ENCODE data around the gene MATR3.
"Not testable (repeated sequence)": the region's sequence is repeated elsewhere in the genome, so short reads cannot be mapped to it uniquely, and the experiment has no call there.

Gene MATR3

GRCh38 chr5:139342423-139342723 is 48.8 kb downstream of the MATR3 start:
- TF ChIP-seq CTCF (IDR thresholded peaks at IDR 0.05): no peak
- DNase-seq (ENCODE audit: low spot score): no peak

GRCh38 chr5:139343476-139343875 is 49.9 kb downstream of the MATR3 start:
- Histone ChIP-seq H3K4me3 (peak overlapping the region; percentile 88), H3K27ac (no peak overlapping the region)
- TF ChIP-seq CTCF (IDR thresholded peaks at IDR 0.05): no peak

More at GRCh38 chr5:139342423-139342723, 48.8 kb downstream of the MATR3 start:
- Histone ChIP-seq H3K27ac (peak overlapping the region; percentile 90 to 97), H3K4me3 (peak overlapping the region; percentile 88)

GRCh38 chr5:139344177-139344576 is 50.6 kb downstream of the MATR3 start:
- no peak for TF ChIP-seq CTCF (IDR thresholded peaks at IDR 0.05)
- DNase-seq (ENCODE audit: low spot score): no peak
- no peak overlapping the region for H3K4me3 ChIP-seq
- no peak overlapping the region for H3K27ac ChIP-seq

More at GRCh38 chr5:139343476-139343875, 49.9 kb downstream of the MATR3 start:
- no peak for DNase-seq (ENCODE audit: low spot score)

- DNase-seq (ENCODE audit: low spot score); H3K4me3 ChIP-seq; H3K27ac ChIP-seq: not testable (repeated sequence)
These were observed 51.9 kb downstream of the MATR3 start for GRCh38 chr5:139345442-139345841.

GRCh38 chr5:139347863-139348262 is 54.3 kb downstream of the MATR3 start:
- not testable (repeated sequence) for H3K4me3 ChIP-seq; H3K27ac ChIP-seq; DNase-seq (ENCODE audit: low spot score)

- DNase-seq (ENCODE audit: low spot score): no peak
- Histone ChIP-seq H3K4me3 (no peak overlapping the region), H3K27ac (no peak overlapping the region)
- no peak for TF ChIP-seq CTCF (IDR thresholded peaks at IDR 0.05)
These were observed 60.6 kb downstream of the MATR3 start for GRCh38 chr5:139354186-139354585.

GRCh38 chr5:139355900-139356299 is 62.4 kb downstream of the MATR3 start:
- not testable (repeated sequence) for H3K27ac ChIP-seq; H3K4me3 ChIP-seq; DNase-seq (ENCODE audit: low spot score)

GRCh38 chr5:139358064-139358463 is 64.5 kb downstream of the MATR3 start:
- no peak for TF ChIP-seq CTCF (IDR thresholded peaks at IDR 0.05)
- Histone ChIP-seq H3K4me3 (no peak overlapping the region), H3K27ac (no peak overlapping the region)
- DNase-seq (ENCODE audit: low spot score): no peak

GRCh38 chr5:139360384-139360783 is 66.8 kb downstream of the MATR3 start:
- H3K4me3 ChIP-seq: no peak overlapping the region
- no peak for TF ChIP-seq CTCF (IDR thresholded peaks at IDR 0.05)
- H3K27ac ChIP-seq: no peak overlapping the region
- DNase-seq (ENCODE audit: low spot score): no peak

Data from coronary artery (tissue), 2 donors.